Measurements from ENCODE around the gene MAG. TPM values are rescaled to one million over a fixed set of nuclear protein-coding genes. Genes with fewer than 3 reads are reported as not detected.
A peak's percentile ranks its signal among the peaks of the same experiment; 100 is the strongest.

Gene MAG
- total RNA-seq, 1 donor from 2014 or later = not detected

DNA sequence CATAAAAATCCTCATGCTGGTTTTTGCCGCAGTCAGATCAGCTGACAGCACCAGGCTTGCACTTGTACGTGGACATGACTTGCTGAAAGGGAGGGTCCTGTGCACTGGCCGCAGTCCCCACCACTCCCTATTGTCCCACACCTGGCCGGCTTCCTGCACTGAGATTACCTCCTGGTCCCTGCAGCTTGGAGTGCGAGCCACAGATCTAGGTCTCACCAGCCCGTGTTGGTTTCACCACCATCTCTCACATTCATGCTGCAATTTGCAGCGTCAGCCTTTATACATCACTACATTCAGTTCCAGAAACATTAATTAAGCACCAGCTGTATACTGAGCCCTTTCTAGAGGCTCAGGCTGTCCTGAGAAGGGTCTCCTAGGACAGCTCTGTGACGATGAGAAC is 22.1 kb downstream of the MAG start:
- no peaks in the 10 kb centered on the region for H3K9me3 ChIP-seq
- H3K27me3 ChIP-seq (ENCODE audit: low read depth) = no peaks in the 10 kb centered on the region
- H3K4me1 ChIP-seq = peaks cover 19% of the 10 kb centered on the region
- ATAC-seq (no peak), DNase-seq (no peak)
- H3K4me3 ChIP-seq = no peak overlapping the region
- intact Hi-C loops (cut with DNase I) = no loop called here
- no peaks in the 10 kb centered on the region for H3K36me3 ChIP-seq
- TF ChIP-seq CTCF (IDR thresholded peaks at IDR 0.05) = no peak
- no peak overlapping the region for H3K27ac ChIP-seq

DNA sequence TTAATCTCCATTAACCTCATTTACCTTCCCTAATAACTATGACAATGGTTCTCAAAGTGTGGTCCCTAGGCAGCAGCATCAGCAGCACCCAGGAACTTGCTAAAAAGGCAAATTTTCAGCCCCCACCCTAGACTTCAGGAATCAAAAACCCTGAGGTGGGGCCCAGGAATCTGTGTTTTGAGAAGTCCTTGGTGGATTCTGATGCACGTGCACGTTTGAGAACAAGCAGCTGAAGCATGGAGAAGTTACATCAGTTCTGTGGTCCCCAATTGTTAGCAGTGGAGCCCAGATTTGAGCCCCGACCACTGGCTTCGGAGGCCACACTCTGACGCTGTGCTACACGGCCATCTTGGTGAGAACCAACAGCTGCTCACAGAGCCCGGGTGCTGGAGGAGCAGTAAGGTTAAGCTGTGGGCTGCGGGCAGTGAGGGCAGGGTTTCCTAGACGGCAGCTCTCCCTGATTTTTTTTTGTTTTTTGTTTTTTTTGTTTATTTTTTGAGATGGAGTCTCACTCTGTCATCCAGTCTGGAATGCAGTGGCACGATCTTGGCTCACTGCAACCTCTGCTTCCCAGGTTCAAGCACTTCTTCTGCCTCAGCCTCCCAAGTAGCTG is 23.0 kb downstream of the MAG start:
- intact Hi-C loops (cut with DNase I) = no loop called here
- TF ChIP-seq CTCF (IDR thresholded peaks at IDR 0.05) = no peak

GRCh38 chr19:35315883-35316282 is 23.9 kb downstream of the MAG start:
- DNase-seq (no peak), ATAC-seq (no peak)
- no peaks in the 10 kb centered on the region for H3K27me3 ChIP-seq (ENCODE audit: low read depth)
- H3K36me3 ChIP-seq = no peaks in the 10 kb centered on the region
- no peak overlapping the region for H3K4me3 ChIP-seq
- no peak for TF ChIP-seq CTCF (IDR thresholded peaks at IDR 0.05)
- intact Hi-C loops (cut with DNase I) = no loop called here
- H3K9me3 ChIP-seq = no peaks in the 10 kb centered on the region
- no peak overlapping the region for H3K27ac ChIP-seq
- peaks cover 22% of the 10 kb centered on the region for H3K4me1 ChIP-seq

More for the DNA sequence above, 23.0 kb downstream of the MAG start:
- DNase-seq (no peak), ATAC-seq (no peak)
- H3K4me3 ChIP-seq = no peak overlapping the region
- peaks cover 20% of the 10 kb centered on the region for H3K4me1 ChIP-seq
- H3K27me3 ChIP-seq (ENCODE audit: low read depth) = no peaks in the 10 kb centered on the region
- no peak overlapping the region for H3K27ac ChIP-seq
- no peaks in the 10 kb centered on the region for H3K9me3 ChIP-seq
- H3K36me3 ChIP-seq = no peaks in the 10 kb centered on the region

DNA sequence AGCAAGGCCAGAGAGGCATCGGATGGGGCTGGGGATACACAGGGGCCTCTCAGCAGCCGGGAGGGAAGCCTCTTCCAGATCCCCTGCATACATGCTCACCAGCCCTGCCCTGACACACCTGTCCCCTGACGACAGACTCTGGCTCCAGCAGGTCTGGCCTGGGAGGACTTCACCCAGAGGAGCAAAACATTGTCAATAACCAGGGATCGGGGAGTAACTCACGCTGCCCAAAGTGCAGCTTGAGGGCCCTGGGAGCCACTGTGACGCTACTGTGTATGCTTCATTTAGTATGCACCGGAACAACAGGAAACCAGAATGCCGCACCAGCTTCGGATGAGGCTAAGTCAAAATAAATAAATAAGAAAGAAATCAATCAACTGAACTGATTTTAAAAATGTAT is 24.6 kb downstream of the MAG start:
- no peak for TF ChIP-seq CTCF (IDR thresholded peaks at IDR 0.05)
- H3K9me3 ChIP-seq = no peaks in the 10 kb centered on the region
- DNase-seq = no peak
- no peaks in the 10 kb centered on the region for H3K36me3 ChIP-seq
- no peak overlapping the region for H3K27ac ChIP-seq
- peaks cover 25% of the 10 kb centered on the region for H3K4me1 ChIP-seq
- no peak for ATAC-seq
- intact Hi-C loops (cut with DNase I) = no loop called here
- H3K4me3 ChIP-seq = no peak overlapping the region
- H3K27me3 ChIP-seq (ENCODE audit: low read depth) = no peaks in the 10 kb centered on the region

DNA sequence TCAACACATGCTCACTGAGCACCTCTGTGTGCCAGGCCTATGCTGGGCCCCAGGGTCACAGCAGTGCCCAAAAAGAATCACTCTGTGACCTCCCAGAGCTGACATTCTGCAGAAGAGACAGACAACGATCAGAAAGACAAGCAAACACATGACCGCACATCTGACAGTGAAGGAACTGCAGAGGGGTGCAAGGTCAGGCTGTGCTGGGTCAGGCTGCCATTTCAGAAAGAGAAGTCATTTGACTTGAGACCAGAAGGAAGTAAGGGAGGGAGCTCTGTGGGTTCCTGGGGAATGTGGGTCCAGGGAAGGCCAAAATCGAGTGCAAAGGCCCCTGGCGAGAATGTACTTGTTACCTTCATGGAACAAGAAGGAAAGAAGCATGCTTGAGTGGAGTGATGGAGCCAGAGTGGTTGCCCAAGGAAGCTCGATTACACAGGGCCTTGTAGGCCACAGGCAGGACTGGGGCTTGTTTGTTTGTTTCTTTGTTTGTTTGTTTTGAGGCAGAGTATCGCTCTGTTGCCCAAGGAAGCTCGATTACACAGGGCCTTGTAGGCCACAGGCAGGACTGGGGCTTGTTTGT is 25.6 kb downstream of the MAG start:
- intact Hi-C loops (cut with DNase I) = no loop called here
- TF ChIP-seq CTCF (IDR thresholded peaks at IDR 0.05) = no peak
- H3K4me3 ChIP-seq = no peak overlapping the region
- peak overlapping the region; percentile 36 for H3K27ac ChIP-seq
- no peaks in the 10 kb centered on the region for H3K27me3 ChIP-seq (ENCODE audit: low read depth)
- DNase-seq (no peak), ATAC-seq (peak; percentile 26 to 33)
- peaks cover 25% of the 10 kb centered on the region for H3K4me1 ChIP-seq
- H3K36me3 ChIP-seq = no peaks in the 10 kb centered on the region
- no peaks in the 10 kb centered on the region for H3K9me3 ChIP-seq
